AG09309 (cell line): ENCODE measurements around the gene GPR160.

Source experiments
- DNase-seq: peaks from one replicate; pipeline ENCODE4 v3.0.0-alpha.2; 2010; ENCODE audit warnings: low read depth
- H3K4me3 ChIP-seq: 2 replicates; pipeline ENCODE4 v1.5.1; 2011; ENCODE audit warnings: mild to moderate bottlenecking, low read depth, low read length, moderate library complexity; ENCODE audit not compliant: control insufficient read depth
- CTCF ChIP-seq: IDR thresholded peaks from 2 replicates; pipeline ENCODE4 v1.5.1; 2011; ENCODE audit warnings: mild to moderate bottlenecking, low read depth, low read length, inconsistent platforms; ENCODE audit not compliant: insufficient read depth, control insufficient read depth; ENCODE audit errors: missing control alignments

Gene GPR160

DNA sequence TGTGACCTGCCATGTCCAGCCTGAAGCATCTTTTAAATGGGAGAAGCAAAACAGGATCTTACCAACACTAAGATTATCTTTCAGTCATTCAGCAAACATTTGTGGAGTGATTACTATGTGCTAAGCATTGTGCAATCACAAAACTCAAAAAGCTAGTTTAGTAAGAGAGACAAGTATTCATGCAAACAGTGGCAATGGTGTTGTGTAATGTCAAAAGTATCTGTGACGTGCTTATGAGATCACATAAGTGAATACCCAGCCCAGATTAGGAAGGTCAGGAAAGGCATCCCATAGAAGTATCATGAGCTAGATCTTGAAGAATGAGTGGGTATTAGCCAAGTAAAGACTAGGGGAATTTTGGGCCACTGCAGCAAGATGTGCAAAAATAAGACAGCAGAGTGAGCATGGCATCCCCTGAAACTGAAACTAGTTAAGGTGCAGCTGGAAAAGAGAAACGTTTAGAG is 39.1 kb upstream of the GPR160 start:
- DNase-seq, result peak; percentile 39

DNA sequence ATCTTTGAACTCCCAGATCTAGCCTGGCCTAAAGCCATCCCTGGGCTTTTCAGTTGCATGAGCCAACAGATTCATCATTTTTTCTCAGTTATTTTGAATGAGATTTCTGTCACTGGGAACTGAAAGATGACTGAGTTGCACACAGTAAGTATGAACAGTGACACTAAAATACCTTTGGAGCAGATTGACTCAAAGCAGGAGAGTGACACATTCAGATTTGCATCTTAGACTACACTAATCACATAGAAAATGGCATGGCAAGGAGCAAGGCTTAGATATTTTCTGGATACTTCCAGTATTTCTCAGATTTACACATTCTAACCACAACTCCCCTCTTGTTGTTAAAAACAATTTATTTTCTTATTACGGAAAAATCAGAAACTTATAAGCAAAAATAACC is 38.4 kb upstream of the GPR160 start:
- TF ChIP-seq CTCF, result no peak
- no peak overlapping the region for H3K4me3 ChIP-seq
- no peak for DNase-seq

More for the DNA sequence above, 39.1 kb upstream of the GPR160 start:
- TF ChIP-seq CTCF, result no peak
- H3K4me3 ChIP-seq, result no peak overlapping the region

- TF ChIP-seq CTCF, result no peak
- no peak overlapping the region for H3K4me3 ChIP-seq
- no peak for DNase-seq
Observed at GRCh38 chr3:170000051-170000450, 37.7 kb upstream of the GPR160 start.

GRCh38 chr3:170002231-170002630 is 35.6 kb upstream of the GPR160 start:
- DNase-seq, result no peak
- TF ChIP-seq CTCF, result no peak
- no peak overlapping the region for H3K4me3 ChIP-seq

DNA sequence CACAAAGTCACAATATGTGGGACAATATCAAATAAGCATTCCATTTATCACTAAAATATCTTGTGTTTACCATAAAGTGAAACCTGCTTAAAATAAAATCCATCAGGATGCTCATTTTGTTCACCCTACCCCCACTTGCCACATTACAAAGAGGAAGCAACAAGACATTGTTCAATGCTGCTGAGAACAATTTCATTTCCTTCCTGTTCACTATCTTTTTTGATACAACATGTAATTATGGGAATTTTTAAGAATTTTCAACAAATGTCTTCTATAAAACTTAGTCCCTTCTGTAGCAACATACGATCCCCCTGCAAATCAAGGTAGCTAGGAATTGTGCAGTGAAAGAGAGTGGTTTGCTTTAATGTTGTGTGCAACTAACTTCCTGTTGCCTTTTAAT is 34.9 kb upstream of the GPR160 start:
- DNase-seq, result no peak
- TF ChIP-seq CTCF, result no peak
- no peak overlapping the region for H3K4me3 ChIP-seq

GRCh38 chr3:170003881-170004356 is 33.9 kb upstream of the GPR160 start:
- TF ChIP-seq CTCF, result no peak
- DNase-seq, result no peak
- no peak overlapping the region for H3K4me3 ChIP-seq
